Fibroblast of skin of right biceps (primary cell): ENCODE measurements around the gene PKN3.

Source experiments
- DNase-seq: peaks from one replicate; pipeline ENCODE4 v3.0.0-alpha.2; 2013

The PKN3 gene

GRCh38 chr9:128750926-128751595, 48.8 kb downstream of the PKN3 start:
- DNase-seq = no peak

GRCh38 chr9:128753627-128754026, 51.3 kb downstream of the PKN3 start:
- no peak for DNase-seq

- no peak for DNase-seq
These were observed 55.3 kb downstream of the PKN3 start for GRCh38 chr9:128757602-128758001.

- no peak for DNase-seq
These were observed 60.6 kb downstream of the PKN3 start for GRCh38 chr9:128762671-128763449.

GRCh38 chr9:128764361-128764760, 62.1 kb downstream of the PKN3 start:
- no peak for DNase-seq

- DNase-seq = no peak
These were observed 63.2 kb downstream of the PKN3 start for GRCh38 chr9:128765499-128765898.

- DNase-seq = no peak
These were observed 66.3 kb downstream of the PKN3 start for GRCh38 chr9:128768606-128769005.
